Activated CD4-positive, alpha-beta memory T cell treated with anti-CD3 and anti-CD28 coated beads for 36 hours (primary cell): ENCODE results near the gene ANTXRL. TPM values are rescaled to one million over a fixed set of nuclear protein-coding genes. Genes with fewer than 3 reads are reported as not detected.
"Not testable (repeated sequence)": the region's sequence is repeated elsewhere in the genome, so short reads cannot be mapped to it uniquely, and the experiment has no call there.

ENCODE experiments used
- CTCF ChIA-PET: fragments of 350-600 bp; sonication (Branson Sonifier 250); formaldehyde crosslinking; loops from one replicate; lab custom pipeline; 2021; ENCODE audit warnings: antibody characterized with exemption, inconsistent platforms; lab: Charles Lee
- POLR2A ChIA-PET: fragments of 350-600 bp; sonication (Branson Sonifier 250); formaldehyde crosslinking; loops from one replicate; lab custom pipeline; 2021; ENCODE audit warnings: antibody characterized with exemption; lab: Charles Lee
- DNase-seq: peaks from one replicate; pipeline ENCODE4 v3.0.0-alpha.2; 2020
- H3K27ac Mint-ChIP-seq: one replicate; pipeline ENCODE4 v1.8.0; 2021; ENCODE audit warnings: mixed read lengths
- H3K27me3 Mint-ChIP-seq: one replicate; pipeline ENCODE4 v1.8.0; 2021; ENCODE audit warnings: mixed read lengths
- H3K36me3 Mint-ChIP-seq: one replicate; pipeline ENCODE4 v1.8.0; 2021; ENCODE audit warnings: mixed read lengths
- H3K4me1 Mint-ChIP-seq: one replicate; pipeline ENCODE4 v1.8.0; 2021; ENCODE audit warnings: low read depth, mixed read lengths
- H3K4me3 Mint-ChIP-seq: one replicate; pipeline ENCODE4 v1.8.0; 2021; ENCODE audit warnings: mild to moderate bottlenecking, mixed read lengths
- H3K9me3 Mint-ChIP-seq: one replicate; pipeline ENCODE4 v1.8.0; 2021; ENCODE audit warnings: mixed read lengths
- intact Hi-C: fragments of 100-400 bp; cut with micrococcal nuclease; formaldehyde crosslinking; loops from one replicate; pipeline ENCODE4 v1.15.1; 2023
- total RNA-seq, 2 experiments: library from RNA; stranded (reverse); gene quantifications; one replicate each; pipeline ENCODE4 v1.2.3, GENCODE V29; 2021

Gene ANTXRL
- total RNA-seq, 2 experiments from 2014 or later = not detected

- Mint-ChIP-seq H3K9me3 (no peaks in the 10 kb centered on the region), H3K27ac (no peak overlapping the region), H3K4me1 (no peaks in the 10 kb centered on the region), H3K27me3 (peaks cover 1% of the 10 kb centered on the region), H3K4me3 (no peak overlapping the region), H3K36me3 (no peaks in the 10 kb centered on the region)
- intact Hi-C loops = loop anchor here (10.0 kb wide), 1 partner anchor 98 kb away; no protein-coding TSS in a partner anchor
- ChIA-PET CTCF (no interaction called here), POLR2A (no interaction called here)
- no peak for DNase-seq
Measured at GRCh38 chr10:46323176-46323575, 36.4 kb downstream of the ANTXRL start.

- intact Hi-C loops = loop anchor here (10.0 kb wide), 1 partner anchor 100 kb away; no protein-coding TSS in a partner anchor
- H3K36me3 Mint-ChIP-seq = no peaks in the 10 kb centered on the region
- DNase-seq = no peak
- no peak overlapping the region for H3K4me3 Mint-ChIP-seq
- ChIA-PET CTCF (interaction anchor here (1.9 kb wide), 1 partner anchor 96 kb away, joined by 5 read pairs; no protein-coding TSS in a partner anchor), POLR2A (no interaction called here)
- H3K27ac Mint-ChIP-seq = no peak overlapping the region
- H3K4me1 Mint-ChIP-seq = no peaks in the 10 kb centered on the region
- H3K27me3 Mint-ChIP-seq = no peaks in the 10 kb centered on the region
- no peaks in the 10 kb centered on the region for H3K9me3 Mint-ChIP-seq
Measured at GRCh38 chr10:46325021-46325420, 38.2 kb downstream of the ANTXRL start.

- CTCF ChIA-PET = interaction anchor here (1.9 kb wide), 1 partner anchor 97 kb away, joined by 5 read pairs; no protein-coding TSS in a partner anchor
- POLR2A ChIA-PET = no interaction called here
- no peaks in the 10 kb centered on the region for H3K9me3 Mint-ChIP-seq
- H3K4me3 Mint-ChIP-seq = no peak overlapping the region
- no peak overlapping the region for H3K27ac Mint-ChIP-seq
- H3K27me3 Mint-ChIP-seq = no peaks in the 10 kb centered on the region
- H3K36me3 Mint-ChIP-seq = no peaks in the 10 kb centered on the region
- intact Hi-C loops = loop anchor here (10.0 kb wide), 1 partner anchor 101 kb away; no protein-coding TSS in a partner anchor
- DNase-seq = no peak
- no peaks in the 10 kb centered on the region for H3K4me1 Mint-ChIP-seq
Measured at GRCh38 chr10:46326066-46326465, 39.3 kb downstream of the ANTXRL start.

GRCh38 chr10:46326971-46327370, 40.2 kb downstream of the ANTXRL start:
- POLR2A ChIA-PET = no interaction called here
- CTCF ChIA-PET = no interaction called here
- H3K27me3 Mint-ChIP-seq = no peaks in the 10 kb centered on the region
- no peak overlapping the region for H3K4me3 Mint-ChIP-seq
- no peaks in the 10 kb centered on the region for H3K36me3 Mint-ChIP-seq
- no peaks in the 10 kb centered on the region for H3K4me1 Mint-ChIP-seq
- no peak overlapping the region for H3K27ac Mint-ChIP-seq
- intact Hi-C loops = loop anchor here (10.0 kb wide), 1 partner anchor 102 kb away; no protein-coding TSS in a partner anchor
- H3K9me3 Mint-ChIP-seq = no peaks in the 10 kb centered on the region
- DNase-seq = no peak

- intact Hi-C loops = loop anchor here (10.0 kb wide), 1 partner anchor 103 kb away; no protein-coding TSS in a partner anchor
- ChIA-PET CTCF (no interaction called here), POLR2A (no interaction called here)
- no peak for DNase-seq
- H3K36me3 Mint-ChIP-seq = no peaks in the 10 kb centered on the region
- no peak overlapping the region for H3K4me3 Mint-ChIP-seq
- H3K27me3 Mint-ChIP-seq = no peaks in the 10 kb centered on the region
- H3K9me3 Mint-ChIP-seq = no peaks in the 10 kb centered on the region
- no peak overlapping the region for H3K27ac Mint-ChIP-seq
- no peaks in the 10 kb centered on the region for H3K4me1 Mint-ChIP-seq
Measured at GRCh38 chr10:46327685-46328084, 40.9 kb downstream of the ANTXRL start.

- H3K4me3 Mint-ChIP-seq = no peak overlapping the region
- CTCF ChIA-PET = no interaction called here
- intact Hi-C loops = loop anchor here (10.0 kb wide), 1 partner anchor 104 kb away; no protein-coding TSS in a partner anchor
- no peaks in the 10 kb centered on the region for H3K9me3 Mint-ChIP-seq
- POLR2A ChIA-PET = no interaction called here
- no peaks in the 10 kb centered on the region for H3K4me1 Mint-ChIP-seq
- H3K27me3 Mint-ChIP-seq = no peaks in the 10 kb centered on the region
- no peak for DNase-seq
- H3K27ac Mint-ChIP-seq = no peak overlapping the region
- H3K36me3 Mint-ChIP-seq = no peaks in the 10 kb centered on the region
Measured at GRCh38 chr10:46328853-46329689, 42.3 kb downstream of the ANTXRL start.

- POLR2A ChIA-PET = no interaction called here
Measured at GRCh38 chr10:46329690-46330016, 42.9 kb downstream of the ANTXRL start.

GRCh38 chr10:46330894-46331293, 44.1 kb downstream of the ANTXRL start:
- ChIA-PET CTCF (no interaction called here), POLR2A (no interaction called here)
- H3K4me3 Mint-ChIP-seq = no peak overlapping the region
- no peak for DNase-seq
- no peak overlapping the region for H3K27ac Mint-ChIP-seq
- no peaks in the 10 kb centered on the region for H3K36me3 Mint-ChIP-seq
- no peaks in the 10 kb centered on the region for H3K27me3 Mint-ChIP-seq
- no peaks in the 10 kb centered on the region for H3K4me1 Mint-ChIP-seq
- intact Hi-C loops = no loop called here
- H3K9me3 Mint-ChIP-seq = no peaks in the 10 kb centered on the region

More at GRCh38 chr10:46329690-46330016, 42.9 kb downstream of the ANTXRL start:
- Mint-ChIP-seq H3K9me3 (no peaks in the 10 kb centered on the region), H3K36me3 (no peaks in the 10 kb centered on the region), H3K4me3 (no peak overlapping the region), H3K4me1 (no peaks in the 10 kb centered on the region), H3K27ac (no peak overlapping the region), H3K27me3 (no peaks in the 10 kb centered on the region)
- CTCF ChIA-PET = no interaction called here
- intact Hi-C loops = loop anchor here (10.0 kb wide), 1 partner anchor 105 kb away; no protein-coding TSS in a partner anchor
- DNase-seq = no peak

- H3K27me3 Mint-ChIP-seq, CTCF ChIA-PET, POLR2A ChIA-PET, H3K4me1 Mint-ChIP-seq, H3K9me3 Mint-ChIP-seq, DNase-seq, intact Hi-C loops, H3K36me3 Mint-ChIP-seq, H3K27ac Mint-ChIP-seq, H3K4me3 Mint-ChIP-seq: not testable (repeated sequence)
Measured at GRCh38 chr10:46365484-46365883, 78.7 kb downstream of the ANTXRL start.

- H3K27me3 Mint-ChIP-seq, DNase-seq, intact Hi-C loops, H3K36me3 Mint-ChIP-seq, H3K4me3 Mint-ChIP-seq, H3K4me1 Mint-ChIP-seq, H3K9me3 Mint-ChIP-seq, CTCF ChIA-PET, POLR2A ChIA-PET, H3K27ac Mint-ChIP-seq: not testable (repeated sequence)
Measured at GRCh38 chr10:46367209-46367608, 80.4 kb downstream of the ANTXRL start.

- H3K27ac Mint-ChIP-seq, intact Hi-C loops, H3K27me3 Mint-ChIP-seq, H3K36me3 Mint-ChIP-seq, H3K4me3 Mint-ChIP-seq, DNase-seq, POLR2A ChIA-PET, H3K4me1 Mint-ChIP-seq, H3K9me3 Mint-ChIP-seq, CTCF ChIA-PET: not testable (repeated sequence)
Measured at GRCh38 chr10:46367666-46368240, 81.0 kb downstream of the ANTXRL start.

- intact Hi-C loops, H3K36me3 Mint-ChIP-seq, H3K4me3 Mint-ChIP-seq: not testable (repeated sequence)
Measured at GRCh38 chr10:46368956-46369355, 82.2 kb downstream of the ANTXRL start.

More at GRCh38 chr10:46368956-46369355, 82.2 kb downstream of the ANTXRL start:
- DNase-seq, H3K9me3 Mint-ChIP-seq, H3K4me1 Mint-ChIP-seq, CTCF ChIA-PET, POLR2A ChIA-PET, H3K27ac Mint-ChIP-seq, H3K27me3 Mint-ChIP-seq: not testable (repeated sequence)
